ENCODE results near the gene PLD6. TPM values are rescaled to one million over a fixed set of nuclear protein-coding genes. Genes with fewer than 3 reads are reported as not detected.

The PLD6 gene
- total RNA-seq, 1 experiment from 2014 or later = 0.09 TPM

GRCh38 chr17:17203173-17203730 lies 2.9 kb downstream of the PLD6 start:
- H3K27me3 Mint-ChIP-seq (ENCODE audit: low read depth) = no peaks in the 10 kb centered on the region
- Histone ChIP-seq H3K4ac (ENCODE audit: low read depth, low read length) (no peak overlapping the region), H3K9me3 (ENCODE audit: control insufficient read depth, low read depth, low read length) (no peaks in the 10 kb centered on the region), H3K23me2 (ENCODE audit: insufficient read length, low read depth, low read length, poor library complexity, severe bottlenecking) (peaks cover 3% of the 10 kb centered on the region), H3K9ac (ENCODE audit: extremely low read depth, insufficient read length, low read length) (no peak overlapping the region), H3K23ac (ENCODE audit: insufficient read length, low read depth, low read length) (no peak overlapping the region), H3K79me2 (ENCODE audit: insufficient read depth, low read length) (no peaks in the 10 kb centered on the region), H3K18ac (ENCODE audit: insufficient read length, low read depth, low read length) (no peak overlapping the region), H2AFZ (ENCODE audit: low read length) (no peak overlapping the region), H3K79me1 (ENCODE audit: insufficient read depth, low read depth, low read length, poor library complexity, severe bottlenecking) (no peaks in the 10 kb centered on the region), H2BK12ac (ENCODE audit: insufficient read length, low read depth, low read length) (no peak overlapping the region), H3K4me1 (ENCODE audit: insufficient read depth, low read length) (no peaks in the 10 kb centered on the region), H4K8ac (replicated peaks; ENCODE audit: insufficient read length, low read depth, low read length) (no peak overlapping the region), H2BK120ac (ENCODE audit: low read depth, low read length, poor library complexity, severe bottlenecking) (no peak overlapping the region), H3K27me3 (ENCODE audit: insufficient read depth, low read length) (no peaks in the 10 kb centered on the region), H3K27ac (ENCODE audit: insufficient read length, low read depth, low read length) (no peak overlapping the region), H2BK15ac (ENCODE audit: low read depth, low read length) (no peak overlapping the region), H3K56ac (ENCODE audit: insufficient read length, low read depth, low read length) (no peak overlapping the region), H4K91ac (ENCODE audit: insufficient read length, low read depth, low read length) (no peak overlapping the region), H3K4me2 (ENCODE audit: insufficient read depth, insufficient read length, low read length) (no peak overlapping the region), H4K5ac (ENCODE audit: insufficient read length, low read depth, low read length) (no peak overlapping the region), H3K14ac (ENCODE audit: insufficient read depth, low read length) (no peak overlapping the region), H2AK5ac (ENCODE audit: insufficient read length, low read length) (no peak overlapping the region), H4K20me1 (ENCODE audit: control insufficient read depth, insufficient read depth, insufficient read length) (no peaks in the 10 kb centered on the region), H3T11ph (ENCODE audit: low read length) (no peak overlapping the region), H2BK5ac (ENCODE audit: insufficient read length, low read length) (no peak overlapping the region), H2BK20ac (ENCODE audit: low read depth, low read length, poor library complexity, severe bottlenecking) (no peak overlapping the region)
- DNase-seq = no peak
- TF ChIP-seq, protein P1, sequence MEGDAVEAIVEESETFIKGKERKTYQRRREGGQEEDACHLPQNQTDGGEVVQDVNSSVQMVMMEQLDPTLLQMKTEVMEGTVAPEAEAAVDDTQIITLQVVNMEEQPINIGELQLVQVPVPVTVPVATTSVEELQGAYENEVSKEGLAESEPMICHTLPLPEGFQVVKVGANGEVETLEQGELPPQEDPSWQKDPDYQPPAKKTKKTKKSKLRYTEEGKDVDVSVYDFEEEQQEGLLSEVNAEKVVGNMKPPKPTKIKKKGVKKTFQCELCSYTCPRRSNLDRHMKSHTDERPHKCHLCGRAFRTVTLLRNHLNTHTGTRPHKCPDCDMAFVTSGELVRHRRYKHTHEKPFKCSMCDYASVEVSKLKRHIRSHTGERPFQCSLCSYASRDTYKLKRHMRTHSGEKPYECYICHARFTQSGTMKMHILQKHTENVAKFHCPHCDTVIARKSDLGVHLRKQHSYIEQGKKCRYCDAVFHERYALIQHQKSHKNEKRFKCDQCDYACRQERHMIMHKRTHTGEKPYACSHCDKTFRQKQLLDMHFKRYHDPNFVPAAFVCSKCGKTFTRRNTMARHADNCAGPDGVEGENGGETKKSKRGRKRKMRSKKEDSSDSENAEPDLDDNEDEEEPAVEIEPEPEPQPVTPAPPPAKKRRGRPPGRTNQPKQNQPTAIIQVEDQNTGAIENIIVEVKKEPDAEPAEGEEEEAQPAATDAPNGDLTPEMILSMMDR (conservative IDR thresholded peaks at IDR 0.05) = no peak
- no peaks in the 10 kb centered on the region for H3K36me3 Mint-ChIP-seq (ENCODE audit: insufficient read depth in 1 of 3, low read depth in 3 of 3)
- no peak overlapping the region for H3K4me3 Mint-ChIP-seq
- no CpG with 5 or more reads among the region's 15 CpGs for WGBS (ENCODE audit: extremely low coverage, insufficient read length, low lambda C conversion rate)
- H3K4me1 Mint-ChIP-seq = no peaks in the 10 kb centered on the region
- no peaks in the 10 kb centered on the region for H3K9me3 Mint-ChIP-seq
- no peak overlapping the region; a peak in 2 of 7 replicates for H3K27ac Mint-ChIP-seq

All from H9 (cell line).